Nephron (organoid): ENCODE results near the gene CDH4.

Source experiments
- H3K27ac Mint-ChIP-seq, 3 experiments: 2 replicates each; pipeline ENCODE4 v1.8.0; 2020; ENCODE audit warnings: mixed read lengths in 3 of 3, mild to moderate bottlenecking in 2 of 3, moderate library complexity in 1 of 3
- H3K27me3 Mint-ChIP-seq: 2 replicates; pipeline ENCODE4 v1.8.0; 2021; ENCODE audit warnings: low read depth, mild to moderate bottlenecking, moderate library complexity, mixed read lengths
- H3K36me3 Mint-ChIP-seq: 2 replicates; pipeline ENCODE4 v1.8.0; 2020; ENCODE audit warnings: low read depth, mixed read lengths
- H3K4me1 Mint-ChIP-seq: 2 replicates; pipeline ENCODE4 v1.8.0; 2020; ENCODE audit warnings: mixed read lengths
- H3K4me3 Mint-ChIP-seq, 3 experiments: 2 replicates each; pipeline ENCODE4 v1.8.0; 2020; ENCODE audit warnings: mild to moderate bottlenecking in 3 of 3, mixed read lengths in 3 of 3, moderate library complexity in 2 of 3
- H3K9me3 Mint-ChIP-seq: 2 replicates; pipeline ENCODE4 v1.8.0; 2020; ENCODE audit warnings: mixed read lengths
- CTCF ChIP-seq, 3 experiments: fragments of 200-600 bp; sonication (generic); IDR thresholded peaks; one replicate each; pipeline ENCODE4 v1.5.0; 2021; ENCODE audit warnings: antibody characterized with exemption in 3 of 3; ENCODE audit not compliant: unreplicated experiment in 3 of 3

CDH4 gene

GRCh38 chr20:61652146-61652545, 400.1 kb downstream of the CDH4 start:
- Mint-ChIP-seq H3K9me3 (no peaks in the 10 kb centered on the region), H3K4me1 (no peaks in the 10 kb centered on the region), H3K4me3 (no peak overlapping the region), H3K27ac (no peak overlapping the region), H3K36me3 (no peaks in the 10 kb centered on the region), H3K27me3 (peaks cover 33% of the 10 kb centered on the region)
- no peak for TF ChIP-seq CTCF (IDR thresholded peaks at IDR 0.05; ENCODE audit: unreplicated experiment in 3 of 3)

- peaks cover 6% of the 10 kb centered on the region for H3K4me1 Mint-ChIP-seq
- H3K27ac Mint-ChIP-seq, result no peak overlapping the region
These were observed 402.7 kb downstream of the CDH4 start for GRCh38 chr20:61654726-61655125.

GRCh38 chr20:61655591-61655990, 403.5 kb downstream of the CDH4 start:
- Mint-ChIP-seq H3K36me3 (no peaks in the 10 kb centered on the region), H3K4me3 (no peak overlapping the region), H3K9me3 (no peaks in the 10 kb centered on the region), H3K27me3 (peaks cover 31% of the 10 kb centered on the region), H3K27ac (no peak overlapping the region), H3K4me1 (peaks cover 6% of the 10 kb centered on the region)
- no peak for TF ChIP-seq CTCF (IDR thresholded peaks at IDR 0.05; ENCODE audit: unreplicated experiment in 3 of 3)

More at GRCh38 chr20:61654726-61655125, 402.7 kb downstream of the CDH4 start:
- Mint-ChIP-seq H3K27me3 (peaks cover 34% of the 10 kb centered on the region), H3K9me3 (no peaks in the 10 kb centered on the region), H3K4me3 (no peak overlapping the region), H3K36me3 (no peaks in the 10 kb centered on the region)
- no peak for TF ChIP-seq CTCF (IDR thresholded peaks at IDR 0.05; ENCODE audit: unreplicated experiment in 3 of 3)

- TF ChIP-seq CTCF (IDR thresholded peaks at IDR 0.05; ENCODE audit: unreplicated experiment in 3 of 3), result no peak
- Mint-ChIP-seq H3K27me3 (peaks cover 27% of the 10 kb centered on the region), H3K27ac (no peak overlapping the region), H3K36me3 (no peaks in the 10 kb centered on the region), H3K4me1 (peaks cover 6% of the 10 kb centered on the region), H3K9me3 (no peaks in the 10 kb centered on the region), H3K4me3 (no peak overlapping the region)
These were observed 404.1 kb downstream of the CDH4 start for GRCh38 chr20:61656198-61656597.

- Mint-ChIP-seq H3K4me3 (no peak overlapping the region), H3K9me3 (no peaks in the 10 kb centered on the region), H3K4me1 (peaks cover 6% of the 10 kb centered on the region), H3K36me3 (no peaks in the 10 kb centered on the region), H3K27ac (no peak overlapping the region), H3K27me3 (peaks cover 23% of the 10 kb centered on the region)
- no peak for TF ChIP-seq CTCF (IDR thresholded peaks at IDR 0.05; ENCODE audit: unreplicated experiment in 3 of 3)
These were observed 405.8 kb downstream of the CDH4 start for GRCh38 chr20:61657721-61658377.

- no peak for TF ChIP-seq CTCF (IDR thresholded peaks at IDR 0.05; ENCODE audit: unreplicated experiment in 3 of 3)
- Mint-ChIP-seq H3K4me3 (no peak overlapping the region), H3K36me3 (no peaks in the 10 kb centered on the region), H3K4me1 (peaks cover 6% of the 10 kb centered on the region), H3K27me3 (peaks cover 23% of the 10 kb centered on the region), H3K27ac (no peak overlapping the region), H3K9me3 (no peaks in the 10 kb centered on the region)
These were observed 406.5 kb downstream of the CDH4 start for GRCh38 chr20:61658563-61658962.
